HFFc6 (cell line): ENCODE measurements around the gene GON4L. TPM values are rescaled to one million over a fixed set of nuclear protein-coding genes. Genes with fewer than 3 reads are reported as not detected.

Experiments used
- DNase-seq: peaks from one replicate; pipeline ENCODE4 v3.0.0-alpha.2; 2018
- H3K27ac Mint-ChIP-seq: 2 replicates; pipeline ENCODE4 v1.8.0; 2020; ENCODE audit warnings: mild to moderate bottlenecking, mixed read lengths
- H3K27me3 Mint-ChIP-seq: 2 replicates; pipeline ENCODE4 v1.8.0; 2021; ENCODE audit warnings: mild to moderate bottlenecking, moderate library complexity, mixed read lengths; ENCODE audit not compliant: insufficient read depth
- H3K36me3 Mint-ChIP-seq: 2 replicates; pipeline ENCODE4 v1.8.0; 2021; ENCODE audit warnings: low read depth, mixed read lengths
- H3K4me1 Mint-ChIP-seq: 2 replicates; pipeline ENCODE4 v1.8.0; 2020; ENCODE audit warnings: low read depth, mixed read lengths
- H3K4me3 Mint-ChIP-seq: 2 replicates; pipeline ENCODE4 v1.8.0; 2020; ENCODE audit warnings: mild to moderate bottlenecking, moderate library complexity, mixed read lengths
- H3K9me3 Mint-ChIP-seq: 2 replicates; pipeline ENCODE4 v1.8.0; 2020; ENCODE audit warnings: mild to moderate bottlenecking, mixed read lengths
- total RNA-seq, 6 experiments: library from RNA; stranded (reverse); fragmentation: NEBNext Ultra II Directional; extraction: Animal tissue kit (Norgen Biotek cat#: 25700); gene quantifications; 2 replicates in 1 of 6; 3 replicates in 5 of 6; pipeline ENCODE4 v1.2.3, GENCODE V29; 2021
- TF ChIP-seq, protein P1 (sequence below): fragments of 200-600 bp; sonication (generic); IDR thresholded peaks from 2 replicates; pipeline ENCODE4 v1.5.0; 2021; ENCODE audit warnings: antibody characterized with exemption, mild to moderate bottlenecking

The GON4L gene
- total RNA-seq, 6 experiments from 2014 or later: 24.2 to 31.3 (median 28.6) TPM

DNA sequence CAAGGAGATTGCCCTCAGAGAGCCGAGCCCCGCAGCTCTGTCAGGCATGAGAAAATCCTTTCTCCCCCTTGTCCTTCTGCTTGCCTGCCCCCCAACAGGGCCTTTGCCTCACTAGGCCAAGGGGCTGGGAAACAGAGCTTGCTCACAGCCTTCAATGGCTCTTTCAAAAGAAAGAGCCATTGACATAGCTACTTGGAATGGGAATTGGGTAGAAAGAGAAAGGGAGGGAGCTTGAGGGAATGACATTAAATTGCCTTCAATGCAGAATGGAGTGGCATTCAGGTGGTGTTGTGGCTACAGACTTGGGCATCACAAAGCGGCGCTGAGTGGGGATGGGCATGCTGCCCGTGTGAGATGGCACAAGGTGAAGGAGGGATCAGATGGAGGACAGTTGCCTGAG, 15.5 kb upstream of the GON4L start:
- Mint-ChIP-seq H3K27me3 (no peaks in the 10 kb centered on the region; the same call in 1 of the 2 replicates), H3K27ac (no peak overlapping the region), H3K36me3 (peaks cover 12% of the 10 kb centered on the region), H3K4me3 (no peak overlapping the region), H3K9me3 (no peaks in the 10 kb centered on the region), H3K4me1 (peaks cover 10% of the 10 kb centered on the region; the same call in 1 of the 2 replicates)
- no peak for DNase-seq
- TF ChIP-seq, protein P1, sequence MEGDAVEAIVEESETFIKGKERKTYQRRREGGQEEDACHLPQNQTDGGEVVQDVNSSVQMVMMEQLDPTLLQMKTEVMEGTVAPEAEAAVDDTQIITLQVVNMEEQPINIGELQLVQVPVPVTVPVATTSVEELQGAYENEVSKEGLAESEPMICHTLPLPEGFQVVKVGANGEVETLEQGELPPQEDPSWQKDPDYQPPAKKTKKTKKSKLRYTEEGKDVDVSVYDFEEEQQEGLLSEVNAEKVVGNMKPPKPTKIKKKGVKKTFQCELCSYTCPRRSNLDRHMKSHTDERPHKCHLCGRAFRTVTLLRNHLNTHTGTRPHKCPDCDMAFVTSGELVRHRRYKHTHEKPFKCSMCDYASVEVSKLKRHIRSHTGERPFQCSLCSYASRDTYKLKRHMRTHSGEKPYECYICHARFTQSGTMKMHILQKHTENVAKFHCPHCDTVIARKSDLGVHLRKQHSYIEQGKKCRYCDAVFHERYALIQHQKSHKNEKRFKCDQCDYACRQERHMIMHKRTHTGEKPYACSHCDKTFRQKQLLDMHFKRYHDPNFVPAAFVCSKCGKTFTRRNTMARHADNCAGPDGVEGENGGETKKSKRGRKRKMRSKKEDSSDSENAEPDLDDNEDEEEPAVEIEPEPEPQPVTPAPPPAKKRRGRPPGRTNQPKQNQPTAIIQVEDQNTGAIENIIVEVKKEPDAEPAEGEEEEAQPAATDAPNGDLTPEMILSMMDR: no peak

DNA sequence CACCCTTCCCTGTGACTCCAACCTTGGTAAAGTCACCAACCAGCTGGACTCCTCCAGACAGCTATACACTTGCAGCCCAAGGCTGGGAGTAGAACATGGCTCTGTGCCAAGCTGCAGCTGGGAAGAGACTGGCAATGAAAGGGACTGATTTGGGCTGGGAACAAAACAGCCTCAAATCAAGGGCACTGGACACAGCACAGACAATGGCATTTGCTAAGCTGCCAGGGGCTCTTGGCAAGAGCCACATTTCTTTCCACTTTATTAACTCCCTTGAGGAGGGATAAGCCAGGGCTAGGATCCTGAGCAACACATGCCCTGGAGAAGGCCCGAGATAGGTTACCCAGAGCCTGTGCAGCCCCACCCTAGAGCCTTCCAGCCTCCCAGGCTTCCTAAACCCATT, 14.4 kb upstream of the GON4L start:
- no peak overlapping the region for H3K4me3 Mint-ChIP-seq

GRCh38 chr1:155867766-155868165, 10.8 kb upstream of the GON4L start:
- Mint-ChIP-seq H3K36me3 (peaks cover 12% of the 10 kb centered on the region), H3K4me1 (peaks cover 9% of the 10 kb centered on the region), H3K9me3 (no peaks in the 10 kb centered on the region), H3K27ac (no peak overlapping the region), H3K4me3 (no peak overlapping the region), H3K27me3 (no peaks in the 10 kb centered on the region; the same call in 1 of the 2 replicates)
- no peak for DNase-seq
- TF ChIP-seq, protein P1: no peak

More for the DNA sequence above, 14.4 kb upstream of the GON4L start:
- TF ChIP-seq, protein P1: no peak
- Mint-ChIP-seq H3K9me3 (no peaks in the 10 kb centered on the region), H3K4me1 (peaks cover 10% of the 10 kb centered on the region; the same call in 1 of the 2 replicates), H3K27ac (no peak overlapping the region), H3K27me3 (no peaks in the 10 kb centered on the region; the same call in 1 of the 2 replicates), H3K36me3 (peaks cover 15% of the 10 kb centered on the region)
- no peak for DNase-seq

- peak; percentile 44 for DNase-seq
- peaks cover 35% of the 10 kb centered on the region for H3K4me1 Mint-ChIP-seq
- TF ChIP-seq, protein P1: no peak
- H3K27me3 Mint-ChIP-seq: no peaks in the 10 kb centered on the region; the same call in 1 of the 2 replicates
- H3K36me3 Mint-ChIP-seq: peaks cover 12% of the 10 kb centered on the region
- H3K9me3 Mint-ChIP-seq: no peaks in the 10 kb centered on the region
- H3K4me3 Mint-ChIP-seq: no peak overlapping the region
- H3K27ac Mint-ChIP-seq: no peak overlapping the region
Observed at GRCh38 chr1:155864393-155864792, 7.4 kb upstream of the GON4L start.

DNA sequence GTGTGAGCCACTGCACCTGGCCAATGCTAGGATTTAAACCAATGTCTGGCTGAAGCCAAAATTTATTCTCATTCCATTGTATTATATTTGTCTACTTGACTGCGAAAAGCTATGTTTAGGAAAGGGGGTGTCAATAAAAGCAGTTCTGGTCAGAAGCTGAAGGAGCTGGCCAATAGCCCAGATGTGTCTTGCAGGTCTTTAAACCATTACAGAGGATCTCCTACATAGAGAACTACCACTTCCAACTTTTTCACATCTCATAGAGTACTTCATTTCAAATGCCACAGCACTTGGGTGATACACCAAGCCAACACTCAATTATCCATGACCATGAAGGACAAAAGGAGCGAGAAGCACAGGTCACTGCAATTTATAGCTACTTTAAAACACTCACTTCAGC, 4.9 kb upstream of the GON4L start:
- Mint-ChIP-seq H3K4me1 (peaks cover 53% of the 10 kb centered on the region), H3K36me3 (peaks cover 8% of the 10 kb centered on the region), H3K27me3 (no peaks in the 10 kb centered on the region; the same call in 1 of the 2 replicates), H3K4me3 (no peak overlapping the region), H3K27ac (no peak overlapping the region), H3K9me3 (no peaks in the 10 kb centered on the region)
- DNase-seq: no peak
- TF ChIP-seq, protein P1: no peak
